ENCODE measurements around the gene GBF1. TPM values are rescaled to one million over a fixed set of nuclear protein-coding genes. Genes with fewer than 3 reads are reported as not detected.
"Not testable (repeated sequence)": the region's sequence is repeated elsewhere in the genome, so short reads cannot be mapped to it uniquely, and the experiment has no call there.

GBF1 gene, protein sequence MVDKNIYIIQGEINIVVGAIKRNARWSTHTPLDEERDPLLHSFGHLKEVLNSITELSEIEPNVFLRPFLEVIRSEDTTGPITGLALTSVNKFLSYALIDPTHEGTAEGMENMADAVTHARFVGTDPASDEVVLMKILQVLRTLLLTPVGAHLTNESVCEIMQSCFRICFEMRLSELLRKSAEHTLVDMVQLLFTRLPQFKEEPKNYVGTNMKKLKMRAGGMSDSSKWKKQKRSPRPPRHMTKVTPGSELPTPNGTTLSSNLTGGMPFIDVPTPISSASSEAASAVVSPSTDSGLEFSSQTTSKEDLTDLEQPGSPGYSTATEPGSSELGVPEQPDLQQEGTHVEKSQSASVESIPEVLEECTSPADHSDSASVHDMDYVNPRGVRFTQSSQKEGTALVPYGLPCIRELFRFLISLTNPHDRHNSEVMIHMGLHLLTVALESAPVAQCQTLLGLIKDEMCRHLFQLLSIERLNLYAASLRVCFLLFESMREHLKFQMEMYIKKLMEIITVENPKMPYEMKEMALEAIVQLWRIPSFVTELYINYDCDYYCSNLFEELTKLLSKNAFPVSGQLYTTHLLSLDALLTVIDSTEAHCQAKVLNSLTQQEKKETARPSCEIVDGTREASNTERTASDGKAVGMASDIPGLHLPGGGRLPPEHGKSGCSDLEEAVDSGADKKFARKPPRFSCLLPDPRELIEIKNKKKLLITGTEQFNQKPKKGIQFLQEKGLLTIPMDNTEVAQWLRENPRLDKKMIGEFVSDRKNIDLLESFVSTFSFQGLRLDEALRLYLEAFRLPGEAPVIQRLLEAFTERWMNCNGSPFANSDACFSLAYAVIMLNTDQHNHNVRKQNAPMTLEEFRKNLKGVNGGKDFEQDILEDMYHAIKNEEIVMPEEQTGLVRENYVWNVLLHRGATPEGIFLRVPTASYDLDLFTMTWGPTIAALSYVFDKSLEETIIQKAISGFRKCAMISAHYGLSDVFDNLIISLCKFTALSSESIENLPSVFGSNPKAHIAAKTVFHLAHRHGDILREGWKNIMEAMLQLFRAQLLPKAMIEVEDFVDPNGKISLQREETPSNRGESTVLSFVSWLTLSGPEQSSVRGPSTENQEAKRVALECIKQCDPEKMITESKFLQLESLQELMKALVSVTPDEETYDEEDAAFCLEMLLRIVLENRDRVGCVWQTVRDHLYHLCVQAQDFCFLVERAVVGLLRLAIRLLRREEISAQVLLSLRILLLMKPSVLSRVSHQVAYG (N-terminal part only)
- total RNA-seq = 10 to 100 TPM; 63.2 to 65.3 TPM

- ATAC-seq = peak; percentile 92 to 93
- Mint-ChIP-seq H3K4me1 (ENCODE audit: low read depth in 2 of 2) (peaks cover 33 to 43% of the 10 kb centered on the region in 2 donors), H3K36me3 (peaks cover 4% of the 10 kb centered on the region)
Measured at GRCh38 chr10:102245082-102245931, at the start of gene GBF1. Gene GBF1 (plus strand): TSS chr10:102245532. CDS start chr10:102258939, 13,407 bp downstream.

GRCh38 chr10:102196893-102197292 lies 48.4 kb upstream of the GBF1 start:
- H3K27ac Mint-ChIP-seq = no peak overlapping the region
- H3K4me1 Mint-ChIP-seq (ENCODE audit: low read depth in 2 of 2) = no peaks in the 10 kb centered on the region
- ATAC-seq (no peak), DNase-seq (ENCODE audit: low spot score) (no peak)
- H3K36me3 Mint-ChIP-seq = no peaks in the 10 kb centered on the region
- peaks cover 14% of the 10 kb centered on the region in 2 donors for H3K27me3 Mint-ChIP-seq
- H3K9me3 Mint-ChIP-seq = peaks cover 3% of the 10 kb centered on the region
- H3K4me3 Mint-ChIP-seq = no peak overlapping the region

More at GRCh38 chr10:102245082-102245931, at the start of gene GBF1:
- no peaks in the 10 kb centered on the region for H3K9me3 Mint-ChIP-seq
- peaks cover 12 to 15% of the 10 kb centered on the region in 2 donors for H3K27me3 Mint-ChIP-seq
- H3K4me3 Mint-ChIP-seq = peak within 1 kb of the TSS; percentile 80
- peak; percentile 93 for DNase-seq (ENCODE audit: low spot score)
- H3K27ac Mint-ChIP-seq = peak within 1 kb of the TSS; percentile 82 to 95

DNA sequence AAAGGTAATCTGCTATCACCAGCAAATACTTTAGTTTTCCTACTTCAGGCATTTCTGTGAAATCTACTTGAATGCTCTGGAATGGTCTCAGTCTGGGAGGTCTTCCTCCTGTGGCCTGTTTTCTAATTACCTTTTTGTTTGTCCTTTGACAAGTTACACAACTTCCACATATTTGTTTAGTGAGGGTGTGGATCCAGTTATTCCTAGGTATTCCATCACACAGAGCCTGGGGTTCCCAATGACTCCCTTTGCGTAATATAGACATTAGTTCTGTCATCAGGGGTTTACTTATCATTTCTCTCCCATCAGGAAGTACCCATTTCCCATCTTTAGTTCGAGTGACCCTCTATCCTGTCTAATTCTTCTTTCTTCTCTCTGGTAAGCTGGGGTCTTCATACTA lies 47.3 kb upstream of the GBF1 start:
- H3K4me3 Mint-ChIP-seq = no peak overlapping the region
- peaks cover 14 to 18% of the 10 kb centered on the region in 2 donors for H3K27me3 Mint-ChIP-seq
- H3K36me3 Mint-ChIP-seq = no peaks in the 10 kb centered on the region
- DNase-seq (ENCODE audit: low spot score) (no peak), ATAC-seq (no peak)
- peaks cover 4 to 6% of the 10 kb centered on the region in 2 donors for H3K4me1 Mint-ChIP-seq (ENCODE audit: low read depth in 2 of 2)
- no peak overlapping the region for H3K27ac Mint-ChIP-seq
- no peaks in the 10 kb centered on the region for H3K9me3 Mint-ChIP-seq

GRCh38 chr10:102200751-102201640 lies 44.3 kb upstream of the GBF1 start:
- peaks cover 4 to 6% of the 10 kb centered on the region in 2 donors for H3K4me1 Mint-ChIP-seq (ENCODE audit: low read depth in 2 of 2)
- no peak overlapping the region for H3K27ac Mint-ChIP-seq
- DNase-seq (ENCODE audit: low spot score) = no peak
- no peaks in the 10 kb centered on the region for H3K9me3 Mint-ChIP-seq
- H3K36me3 Mint-ChIP-seq = no peaks in the 10 kb centered on the region
- no peak for ATAC-seq
- H3K27me3 Mint-ChIP-seq = peaks cover 14% of the 10 kb centered on the region in 2 donors
- H3K4me3 Mint-ChIP-seq = no peak overlapping the region

DNA sequence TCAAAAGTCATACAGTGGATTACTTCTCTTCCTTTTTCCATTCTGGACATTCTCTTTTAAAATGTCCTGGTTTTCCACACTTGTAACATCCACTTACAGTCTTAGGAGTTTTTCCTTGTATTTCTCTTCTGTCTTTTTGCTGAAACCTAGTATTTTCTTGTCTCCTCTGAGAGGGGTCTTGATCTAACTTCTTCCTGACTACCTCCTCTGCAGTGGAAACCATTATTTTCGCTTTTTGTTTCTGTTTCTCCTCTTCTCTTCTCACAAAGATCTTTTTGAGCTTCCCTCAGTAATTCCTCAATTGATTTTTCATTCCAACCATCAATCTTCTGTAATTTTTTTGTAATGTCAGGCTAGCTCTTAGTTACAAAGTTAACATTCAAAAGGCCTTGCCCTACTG lies 42.9 kb upstream of the GBF1 start:
- ATAC-seq = no peak
- Mint-ChIP-seq H3K36me3 (no peaks in the 10 kb centered on the region), H3K9me3 (no peaks in the 10 kb centered on the region), H3K27me3 (peaks cover 9 to 14% of the 10 kb centered on the region in 2 donors), H3K27ac (peak overlapping the region in 1 of 2 donors; percentile 6), H3K4me1 (ENCODE audit: low read depth in 2 of 2) (peaks cover 4 to 6% of the 10 kb centered on the region in 2 donors), H3K4me3 (no peak overlapping the region)
- DNase-seq (ENCODE audit: low spot score) = no peak

DNA sequence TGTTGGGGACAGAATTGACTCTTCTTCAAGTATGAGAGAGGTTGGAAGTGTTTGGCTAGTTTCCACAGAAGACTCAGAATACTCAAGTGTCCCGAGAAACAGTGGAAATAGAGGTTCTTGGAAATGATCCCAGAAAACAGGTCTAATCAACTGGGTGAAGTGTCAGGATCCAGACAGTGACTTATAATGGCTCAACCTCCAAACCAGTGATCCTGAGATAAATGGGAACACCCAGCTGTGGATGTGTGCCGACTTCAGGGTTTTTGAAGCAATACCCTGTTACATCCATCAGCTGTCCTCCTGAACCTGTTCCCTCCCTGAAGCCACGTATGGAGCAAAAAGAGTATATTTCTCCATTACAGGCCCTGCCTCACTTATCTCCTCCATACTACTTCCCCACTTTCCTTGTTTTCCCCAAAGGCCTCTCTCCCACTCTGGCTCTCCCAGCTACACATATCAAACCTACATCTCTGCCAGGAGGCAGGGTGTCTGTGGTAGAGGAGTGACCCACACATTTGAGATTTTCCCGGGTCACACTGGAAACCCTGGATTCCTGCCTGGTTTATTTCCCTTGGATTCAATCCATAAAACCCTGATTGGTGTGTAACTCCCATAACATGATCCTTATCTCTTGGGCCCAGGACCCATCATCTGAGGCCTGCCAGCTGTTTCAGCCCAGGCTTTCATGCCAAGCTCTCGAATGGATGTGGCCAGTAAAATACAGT lies 36.9 kb upstream of the GBF1 start:
- Mint-ChIP-seq H3K9me3 (no peaks in the 10 kb centered on the region), H3K27ac (no peak overlapping the region), H3K36me3 (no peaks in the 10 kb centered on the region), H3K27me3 (peaks cover 0 to 2% of the 10 kb centered on the region in 2 donors), H3K4me1 (ENCODE audit: low read depth in 2 of 2) (peaks cover 0 to 3% of the 10 kb centered on the region in 2 donors), H3K4me3 (no peak overlapping the region)
- DNase-seq (ENCODE audit: low spot score) = no peak
- no peak for ATAC-seq

GRCh38 chr10:102211615-102212299 lies 33.6 kb upstream of the GBF1 start:
- peaks cover 0 to 8% of the 10 kb centered on the region in 2 donors for H3K27me3 Mint-ChIP-seq
- peaks cover 0 to 3% of the 10 kb centered on the region in 2 donors for H3K4me1 Mint-ChIP-seq (ENCODE audit: low read depth in 2 of 2)
- H3K36me3 Mint-ChIP-seq = no peaks in the 10 kb centered on the region
- no peak for DNase-seq (ENCODE audit: low spot score)
- H3K4me3 Mint-ChIP-seq = no peak overlapping the region
- H3K27ac Mint-ChIP-seq = no peak overlapping the region
- no peaks in the 10 kb centered on the region for H3K9me3 Mint-ChIP-seq
- ATAC-seq = peak; percentile 71 to 72

DNA sequence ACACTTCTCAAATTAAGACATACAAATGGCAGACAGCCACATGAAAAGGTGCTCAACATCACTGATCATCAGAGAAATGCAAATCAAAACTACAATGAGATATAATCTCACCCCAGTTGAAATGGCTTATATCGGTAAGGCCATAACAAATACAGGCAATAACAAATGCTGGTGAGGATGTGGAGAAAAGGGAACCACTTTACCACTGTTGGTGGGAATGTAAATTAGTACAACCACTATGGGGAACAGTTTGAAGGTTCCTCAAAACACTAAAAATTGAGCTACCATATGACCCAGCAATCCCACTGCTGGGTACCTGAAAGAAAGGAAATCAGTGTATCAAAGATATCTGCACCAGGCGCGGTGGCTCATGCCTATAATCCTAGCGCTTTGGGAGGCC lies 31.7 kb upstream of the GBF1 start:
- H3K27me3 Mint-ChIP-seq; H3K27ac Mint-ChIP-seq; DNase-seq (ENCODE audit: low spot score); H3K36me3 Mint-ChIP-seq; H3K4me1 Mint-ChIP-seq (ENCODE audit: low read depth in 2 of 2); H3K9me3 Mint-ChIP-seq; ATAC-seq; H3K4me3 Mint-ChIP-seq: not testable (repeated sequence)

GRCh38 chr10:102219370-102219769 lies 26.0 kb upstream of the GBF1 start:
- Mint-ChIP-seq H3K4me1 (ENCODE audit: low read depth in 2 of 2) (no peaks in the 10 kb centered on the region), H3K9me3 (no peaks in the 10 kb centered on the region), H3K27ac (no peak overlapping the region), H3K36me3 (no peaks in the 10 kb centered on the region), H3K4me3 (no peak overlapping the region), H3K27me3 (peaks cover 15 to 19% of the 10 kb centered on the region in 2 donors)
- DNase-seq (ENCODE audit: low spot score) (no peak), ATAC-seq (no peak)

DNA sequence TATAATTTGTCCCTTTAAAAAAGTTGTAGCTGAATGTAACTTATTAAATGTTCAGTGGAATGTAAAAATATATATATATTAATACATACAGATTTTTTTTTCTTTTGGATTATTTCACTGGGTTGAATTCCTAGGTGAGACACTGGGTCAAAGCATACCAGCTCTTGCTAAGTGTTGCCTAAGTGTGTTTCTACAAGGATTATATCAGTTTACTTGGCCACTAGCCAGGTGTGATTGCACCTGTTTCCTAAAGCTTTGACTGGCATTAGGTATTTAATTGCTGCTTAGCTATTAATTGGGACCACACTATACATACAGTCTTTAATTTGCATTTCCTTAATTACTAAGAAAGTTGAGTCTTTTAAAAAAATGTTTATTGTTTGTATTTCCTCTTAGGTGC lies 24.7 kb upstream of the GBF1 start:
- H3K27me3 Mint-ChIP-seq = peaks cover 14 to 20% of the 10 kb centered on the region in 2 donors
- no peaks in the 10 kb centered on the region for H3K36me3 Mint-ChIP-seq
- no peaks in the 10 kb centered on the region for H3K9me3 Mint-ChIP-seq
- DNase-seq (ENCODE audit: low spot score) (no peak), ATAC-seq (no peak)
- H3K4me3 Mint-ChIP-seq = no peak overlapping the region
- H3K4me1 Mint-ChIP-seq (ENCODE audit: low read depth in 2 of 2) = peaks cover 1 to 2% of the 10 kb centered on the region in 2 donors
- no peak overlapping the region for H3K27ac Mint-ChIP-seq

DNA sequence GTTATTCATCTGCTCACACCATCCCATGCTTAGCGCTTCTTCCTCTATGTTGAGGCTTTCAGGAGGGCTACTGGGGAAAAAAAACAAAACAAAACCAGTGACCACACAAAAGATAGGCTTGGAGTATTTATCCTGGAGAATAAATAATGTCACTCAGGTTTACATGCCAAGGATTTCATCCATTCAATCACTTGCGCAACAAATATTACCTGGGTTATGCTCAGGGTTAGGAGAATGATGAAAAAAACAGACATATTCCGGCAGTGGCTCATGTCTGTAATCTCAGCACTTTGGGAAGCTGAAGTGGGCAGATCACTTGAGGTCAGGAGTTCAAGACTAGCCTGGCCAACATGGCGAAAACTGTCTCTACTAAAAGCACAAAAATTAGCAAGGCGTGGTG lies 22.5 kb upstream of the GBF1 start:
- H3K36me3 Mint-ChIP-seq = no peaks in the 10 kb centered on the region
- H3K4me3 Mint-ChIP-seq = no peak overlapping the region
- DNase-seq (ENCODE audit: low spot score) = no peak
- H3K9me3 Mint-ChIP-seq = no peaks in the 10 kb centered on the region
- no peak for ATAC-seq
- peaks cover 19 to 21% of the 10 kb centered on the region in 2 donors for H3K4me1 Mint-ChIP-seq (ENCODE audit: low read depth in 2 of 2)
- H3K27ac Mint-ChIP-seq = no peak overlapping the region
- H3K27me3 Mint-ChIP-seq = peaks cover 16 to 30% of the 10 kb centered on the region in 2 donors
